Measurements from ENCODE around the gene ZNF776. TPM values are rescaled to one million over a fixed set of nuclear protein-coding genes. Genes with fewer than 3 reads are reported as not detected.

The ZNF776 gene
- total and polyA plus RNA-seq, 2 of the 13 experiments (the other 11 are each of a cell fraction or from before 2014, with no cell fraction given): 7.6 to 16.9 TPM

GRCh38 chr19:57746580-57747471 is at the start of gene ZNF776 (continued):
- no peak for TF ChIP-seq PREB (CRISPR knock-in tag; IDR thresholded peaks at IDR 0.05)
- no peak for TF ChIP-seq ZNF780A (CRISPR knock-in tag; IDR thresholded peaks at IDR 0.05)
- peak; percentile 79 for TF ChIP-seq SAP130 (CRISPR knock-in tag; IDR thresholded peaks at IDR 0.05; ENCODE audit: low read depth)
- TF ChIP-seq ZNF75D (CRISPR knock-in tag; IDR thresholded peaks at IDR 0.05; ENCODE audit: borderline replicate concordance): no peak
- TF ChIP-seq SIN3A (IDR thresholded peaks at IDR 0.05; ENCODE audit: borderline replicate concordance, low read depth, low read length): peak; percentile 73; the same call in 1 of the 2 replicates
- 0 out of 2 replicates have a peak, but pooled peaks have one; percentile 29 for TF ChIP-seq E2F1 (CRISPR knock-in tag; IDR thresholded peaks at IDR 0.05)
- peak; percentile 58 for TF ChIP-seq UBTF (CRISPR knock-in tag; IDR thresholded peaks at IDR 0.05)
- TF ChIP-seq FOXO4 (CRISPR knock-in tag; conservative IDR thresholded peaks at IDR 0.05): no peak
- peak; percentile 78; the same call in 1 of the 2 replicates for TF ChIP-seq NRL (CRISPR knock-in tag; IDR thresholded peaks at IDR 0.05; ENCODE audit: borderline replicate concordance)
- TF ChIP-seq AFF4 (CRISPR knock-in tag; IDR thresholded peaks at IDR 0.05): no peak
- peak; percentile 81 for TF ChIP-seq GABPA (IDR thresholded peaks at IDR 0.05; ENCODE audit: low read depth, low read length)
- peak; percentile 98 for TF ChIP-seq GABPA (CRISPR knock-in tag; IDR thresholded peaks at IDR 0.05; ENCODE audit: low read depth)
- no peak for TF ChIP-seq ZEB1 (IDR thresholded peaks at IDR 0.05; ENCODE audit: insufficient replicate concordance, low read depth)
- no peak for TF ChIP-seq CCAR2 (optimal IDR thresholded peaks at IDR 0.05; ENCODE audit: low read depth, low read length)
- TF ChIP-seq WIZ (CRISPR knock-in tag; IDR thresholded peaks at IDR 0.05): 0 out of 2 replicates have a peak, but pooled peaks have one; percentile 19
- TF ChIP-seq PLRG1 (conservative IDR thresholded peaks at IDR 0.05): no peak
- TF ChIP-seq RFX3 (CRISPR knock-in tag; IDR thresholded peaks at IDR 0.05): 0 out of 2 replicates have a peak, but pooled peaks have one; percentile 56
